NCI-H446 treated with DMSO at 0.1 percent for 48 hours (cell line): ENCODE results near the gene PRKD2.

Experiments
- DNase-seq: peaks from one replicate; lab custom pipeline; 2025; lab: John Stamatoyannopoulos, UW

The PRKD2 gene

DNA sequence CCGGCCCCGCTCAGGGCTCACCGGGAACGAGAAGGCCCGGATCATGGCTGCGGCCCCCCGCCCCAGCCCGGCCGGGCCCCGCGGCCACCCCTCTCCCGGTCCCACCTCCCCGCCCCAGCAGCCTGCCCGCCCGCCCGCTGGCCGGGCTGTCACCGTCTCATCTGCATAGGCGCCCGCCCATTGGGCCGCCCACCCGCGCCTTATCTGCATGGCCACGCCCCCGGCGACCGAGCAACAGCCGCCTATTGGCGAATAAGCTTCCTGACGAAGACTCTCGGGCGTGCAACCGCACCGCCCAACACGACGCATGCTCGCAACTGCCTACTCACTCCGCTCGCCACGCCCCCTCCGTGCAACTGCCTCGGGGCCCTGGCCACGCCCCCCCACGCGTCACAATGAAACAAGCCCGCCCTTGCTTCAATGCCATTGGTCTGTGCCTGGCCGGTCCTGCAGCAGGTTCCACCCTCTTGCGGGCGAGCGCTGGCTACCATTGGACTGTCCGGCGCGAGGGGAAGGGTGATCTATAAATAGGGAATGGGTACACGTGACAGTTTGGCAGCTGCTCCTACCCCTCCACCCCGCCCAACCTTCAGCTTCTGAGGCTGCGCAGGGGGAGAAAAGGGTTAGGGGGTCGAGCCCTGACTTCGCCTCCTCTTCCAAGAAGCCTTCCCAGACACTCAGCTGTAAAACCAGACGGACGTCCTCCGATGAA is 55.7 kb downstream of the PRKD2 start, which contains the start of gene DACT3:
Gene DACT3, minus strand, starts transcription at position 163 of the 712 bp plus-strand sequence. Its CDS starts 118 bp downstream, at position 45.
- DNase-seq, result peak; percentile 100

- DNase-seq, result no peak
Measured at GRCh38 chr19:46660551-46661019, 56.3 kb downstream of the PRKD2 start.

DNA sequence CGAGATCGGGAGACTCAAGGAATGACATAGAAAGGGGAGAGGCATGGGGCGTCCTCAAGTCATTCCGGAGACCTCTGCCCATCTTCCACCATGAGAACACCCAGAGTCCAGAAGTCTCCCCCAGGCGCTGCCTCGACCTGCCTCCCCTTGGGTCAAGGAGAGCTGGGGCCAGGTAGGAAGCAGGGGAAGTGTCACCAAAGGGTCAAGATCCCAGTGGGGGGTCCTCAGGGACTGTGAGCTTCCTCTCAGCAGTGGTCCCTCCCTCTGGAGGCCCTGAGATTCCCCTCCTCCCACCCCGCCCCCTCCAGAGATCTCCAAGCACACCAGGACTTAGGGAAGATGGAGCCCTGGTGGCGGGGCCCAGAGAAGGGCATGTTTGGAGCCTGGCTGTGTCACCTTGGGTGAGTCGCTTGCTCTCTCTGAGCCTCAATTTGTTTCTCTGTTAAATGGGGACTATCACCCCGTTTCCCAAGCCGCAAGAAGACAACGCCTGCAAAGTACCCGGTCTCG is 56.9 kb downstream of the PRKD2 start:
- no peak for DNase-seq

- no peak for DNase-seq
Measured at GRCh38 chr19:46659151-46660007, 57.5 kb downstream of the PRKD2 start.

DNA sequence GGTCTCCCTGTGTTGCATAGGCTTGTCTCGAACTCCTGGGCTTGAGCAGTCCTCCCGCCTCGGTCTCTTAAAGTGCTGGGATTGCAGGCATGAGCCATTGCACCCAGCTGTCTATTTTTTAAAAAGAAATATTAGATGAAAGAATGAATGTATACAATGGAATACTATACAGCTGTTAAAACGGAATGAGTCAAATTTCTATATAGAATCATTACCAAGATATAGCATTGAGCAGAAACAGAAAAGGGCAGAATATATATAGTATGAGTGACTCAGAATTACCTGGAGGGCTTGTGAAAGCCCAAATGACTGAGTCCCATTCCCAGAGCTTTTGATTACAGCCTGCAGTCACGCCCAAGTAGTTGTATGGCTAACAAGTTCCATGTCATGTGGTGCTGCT is 60.4 kb downstream of the PRKD2 start:
- no peak for DNase-seq

DNA sequence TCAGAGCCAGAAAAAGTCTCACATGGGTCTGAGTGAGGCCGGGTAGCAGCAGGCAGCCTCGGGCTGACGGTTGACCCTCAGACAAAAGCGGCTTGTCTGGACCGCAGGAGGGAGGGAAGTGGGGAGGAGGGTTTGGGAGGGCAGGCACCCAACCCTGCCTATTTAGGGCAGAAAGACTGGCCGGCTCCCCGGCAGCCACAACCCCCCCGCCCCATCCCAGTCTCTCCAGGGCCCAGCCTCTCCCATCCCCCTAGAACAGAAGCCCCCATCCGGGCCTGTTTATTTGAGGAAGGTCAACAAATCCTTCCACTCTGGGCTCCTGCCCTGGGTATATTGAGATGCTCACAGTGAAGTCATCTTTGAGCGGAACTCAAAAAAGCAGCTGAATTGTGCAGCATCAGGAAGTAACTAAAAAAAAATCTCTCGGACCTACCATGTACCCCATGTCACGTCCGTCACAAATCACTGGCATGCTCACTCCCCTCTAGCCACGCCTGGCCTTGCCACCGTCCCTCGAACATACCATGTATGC is 62.2 kb downstream of the PRKD2 start:
- no peak for DNase-seq

DNA sequence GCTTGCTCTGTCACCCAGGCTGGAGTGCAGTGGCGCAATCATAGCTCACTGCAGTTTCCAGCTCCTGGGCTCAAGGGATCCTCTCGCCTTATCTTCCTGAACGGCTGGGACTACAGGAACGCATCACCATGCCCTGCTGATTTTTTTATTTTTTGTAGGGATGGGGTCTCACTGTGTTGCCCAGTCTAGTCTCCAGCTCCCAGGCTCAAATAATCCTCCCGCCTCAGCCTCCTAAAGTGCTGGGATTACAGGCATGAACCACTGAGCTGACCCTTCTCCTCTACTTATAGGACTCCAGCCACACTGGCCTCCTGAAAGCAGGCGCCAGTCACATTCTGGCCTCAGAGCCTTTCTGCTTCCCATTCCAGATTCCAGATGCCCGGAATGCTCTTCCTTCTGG is 66.5 kb downstream of the PRKD2 start:
- no peak for DNase-seq

- no peak for DNase-seq
Measured at GRCh38 chr19:46648961-46649960, 67.7 kb downstream of the PRKD2 start.

GRCh38 chr19:46648060-46648960 is 68.6 kb downstream of the PRKD2 start:
- DNase-seq, result no peak

DNA sequence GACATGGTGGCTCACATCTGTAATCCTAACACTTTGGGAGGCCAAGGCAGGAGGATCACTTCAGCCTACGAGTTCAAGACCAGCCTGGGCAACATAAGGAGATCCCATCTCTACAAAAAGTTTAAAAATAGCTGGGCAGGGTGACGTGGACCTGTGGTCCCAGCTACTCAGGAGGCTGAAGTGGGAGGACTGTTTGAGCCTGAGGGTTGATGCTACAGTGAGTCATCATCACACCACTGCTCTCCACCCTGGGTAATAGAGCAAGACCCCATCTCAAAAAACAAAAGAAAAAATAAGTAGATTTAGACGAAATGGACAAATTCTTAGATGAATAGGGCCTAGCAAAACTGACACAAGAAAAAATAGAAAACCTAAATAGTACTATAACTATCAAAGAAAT is 70.5 kb downstream of the PRKD2 start:
- no peak for DNase-seq

DNA sequence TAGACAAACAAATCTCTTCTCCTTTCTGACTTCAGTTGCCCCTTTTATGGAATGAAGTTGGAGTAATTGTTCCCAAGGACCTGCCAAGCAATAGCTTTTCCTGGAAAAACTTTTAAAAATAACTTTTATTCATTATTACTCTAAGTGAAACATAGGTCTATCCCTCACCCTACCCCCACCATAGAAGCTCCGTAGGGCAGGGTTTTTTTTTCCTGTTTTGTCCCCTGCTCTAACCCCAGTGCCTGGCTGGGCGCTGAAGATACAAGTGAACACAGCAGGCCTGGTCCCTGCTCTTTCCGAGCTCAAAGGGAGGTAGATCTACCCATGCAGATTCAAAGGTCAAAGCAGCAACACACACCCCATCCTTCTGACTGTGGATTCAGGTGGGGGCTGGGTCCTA is 72.2 kb downstream of the PRKD2 start:
- DNase-seq, result no peak

- DNase-seq, result no peak
Measured at GRCh38 chr19:46640656-46641055, 76.3 kb downstream of the PRKD2 start.

DNA sequence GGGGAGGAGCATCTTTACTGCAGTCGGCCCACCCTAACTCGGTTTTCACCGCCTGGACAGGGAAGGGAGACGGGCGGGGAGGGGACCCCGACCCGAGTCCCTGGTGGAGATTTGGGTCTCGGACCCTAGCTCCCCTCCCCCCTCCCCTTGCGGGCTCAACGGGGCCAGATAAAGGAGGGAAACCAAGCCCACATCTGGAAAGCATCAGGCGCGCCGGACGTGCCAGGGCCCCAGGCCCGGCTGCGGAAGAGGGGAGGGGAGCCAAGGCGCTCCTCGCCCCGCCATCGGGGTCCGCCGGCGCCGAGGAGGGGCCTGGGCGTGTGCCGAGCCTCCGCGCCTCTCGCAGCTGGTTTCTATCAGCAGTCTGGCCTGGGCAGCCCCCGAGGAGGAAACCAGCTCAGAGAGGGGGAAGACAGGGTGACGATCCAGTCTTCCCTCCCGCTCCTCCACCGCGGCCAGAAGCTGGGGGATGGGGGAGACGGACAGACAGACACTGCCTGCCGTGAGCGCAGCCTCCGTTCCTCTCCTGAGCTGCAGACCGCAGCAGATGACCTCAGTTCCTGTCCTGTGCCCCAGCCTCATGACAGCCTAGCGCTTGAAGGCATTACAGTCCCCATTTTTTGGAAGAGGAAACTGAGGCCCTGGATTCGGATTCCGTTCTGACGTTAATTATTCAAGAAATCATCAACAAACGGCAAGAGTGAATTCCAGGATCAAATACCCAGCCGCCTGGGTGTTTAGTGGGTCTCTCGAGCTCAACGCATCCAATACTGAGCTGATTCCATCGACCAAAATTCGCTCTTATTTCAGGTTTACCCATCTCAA is 77.3 kb downstream of the PRKD2 start:
- DNase-seq, result no peak

- no peak for DNase-seq
Measured at GRCh38 chr19:46637224-46637623, 79.7 kb downstream of the PRKD2 start.

- no peak for DNase-seq
Measured at GRCh38 chr19:46635920-46636761, 80.8 kb downstream of the PRKD2 start, which contains the start of gene GNG8. Gene GNG8 (minus strand): TSS chr19:46636202. CDS start chr19:46634682, 1,520 bp downstream.

DNA sequence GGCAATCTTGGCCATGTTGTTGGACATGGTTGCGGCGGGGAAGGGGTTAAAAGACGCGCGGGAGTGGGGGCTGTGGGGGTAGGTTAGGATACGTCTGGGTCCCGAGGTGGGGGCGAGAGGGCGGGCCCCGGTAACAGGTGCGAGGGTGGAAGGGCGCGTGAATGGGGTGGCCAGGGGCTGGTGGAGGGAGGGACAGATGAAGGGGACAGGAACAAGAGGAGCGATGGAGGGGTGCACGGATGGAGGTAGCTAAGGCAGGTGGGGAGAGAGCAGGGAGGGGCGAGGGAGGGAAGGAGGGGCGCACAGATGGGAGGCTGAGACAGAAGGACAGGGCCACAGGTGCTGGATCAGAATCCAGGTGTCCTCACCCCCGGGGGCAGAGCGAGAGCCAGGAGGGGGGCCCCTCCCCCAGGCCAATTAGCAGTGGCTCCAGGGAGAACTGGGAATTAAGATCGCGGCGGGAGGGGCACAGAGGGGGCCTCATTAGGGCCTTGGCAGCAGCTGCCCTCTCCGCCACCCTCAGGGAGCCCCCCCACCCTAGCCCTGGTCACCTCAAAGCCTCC is 82.2 kb downstream of the PRKD2 start:
- no peak for DNase-seq

DNA sequence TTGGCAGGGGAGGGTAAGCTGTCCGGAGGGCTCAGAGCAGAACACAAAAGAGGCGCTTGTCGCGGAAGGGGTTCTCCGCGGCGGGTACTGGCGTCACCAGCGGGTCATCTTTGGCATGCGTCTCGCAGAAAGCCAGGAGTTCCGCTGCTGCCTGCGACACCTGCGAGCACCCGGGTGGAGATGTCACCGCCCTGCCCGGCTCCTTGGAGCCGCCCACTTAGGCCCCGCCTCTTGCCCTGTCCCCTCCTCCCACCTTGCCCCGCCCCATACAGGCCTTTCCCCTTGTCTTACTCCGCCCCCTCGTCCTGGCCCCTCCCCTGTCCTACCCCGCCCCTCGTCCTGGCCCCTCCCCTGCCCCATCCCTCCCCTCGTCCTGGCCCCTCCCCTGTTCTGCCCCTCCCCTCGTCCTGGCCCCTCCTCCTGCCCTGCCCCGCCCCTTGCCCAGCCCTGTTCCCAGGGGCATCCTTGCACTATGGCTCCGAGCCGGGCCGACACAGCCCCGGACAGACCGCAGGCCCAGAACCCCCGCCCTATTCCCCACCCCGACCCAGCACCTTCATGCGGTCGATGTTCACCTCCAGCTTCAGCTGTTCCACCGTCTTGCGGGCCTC is 82.8 kb downstream of the PRKD2 start:
- peak; percentile 27 for DNase-seq

DNA sequence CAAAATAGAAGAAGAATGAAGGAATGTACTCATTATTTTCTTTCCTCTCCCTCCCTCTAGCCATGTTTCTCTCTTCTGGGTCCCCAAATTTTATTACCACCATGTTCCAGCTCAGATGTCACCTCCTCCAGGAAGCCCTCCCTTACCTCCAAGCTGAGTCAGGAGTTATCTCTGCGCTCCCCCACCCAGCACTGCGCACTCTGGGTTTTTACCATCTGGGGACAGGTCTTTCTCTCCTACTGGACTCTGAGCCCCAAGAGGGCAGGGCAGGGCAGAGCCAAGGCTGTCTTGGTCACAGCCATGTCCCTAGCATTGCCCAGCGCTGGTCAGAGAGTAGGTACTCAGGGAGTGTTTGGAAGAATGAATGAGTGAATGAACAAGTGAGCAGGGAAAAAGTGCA is 83.8 kb downstream of the PRKD2 start:
- no peak for DNase-seq
